Ishikawa (cell line): ENCODE data around the gene VEZF1.
A peak's percentile ranks its signal among the peaks of the same experiment; 100 is the strongest.

Experiments used
- CEBPB ChIP-seq: IDR thresholded peaks from 2 replicates; pipeline ENCODE4 v1.6.1; 2012
- CREB1 ChIP-seq: IDR thresholded peaks from 2 replicates; pipeline ENCODE4 v1.6.1; 2012; ENCODE audit warnings: low read depth
- EGR1 ChIP-seq: IDR thresholded peaks from 2 replicates; pipeline ENCODE4 v1.6.1; 2012
- EP300 ChIP-seq: IDR thresholded peaks from 2 replicates; pipeline ENCODE4 v1.6.1; 2012; ENCODE audit warnings: borderline replicate concordance
- FOXM1 ChIP-seq: IDR thresholded peaks from 2 replicates; pipeline ENCODE4 v1.6.1; 2012; ENCODE audit warnings: low read depth, borderline replicate concordance
- NFIC ChIP-seq: IDR thresholded peaks from 2 replicates; pipeline ENCODE4 v1.6.1; 2012
- RAD21 ChIP-seq: IDR thresholded peaks from 2 replicates; pipeline ENCODE4 v1.6.1; 2012; ENCODE audit warnings: low read depth
- TAF1 ChIP-seq: IDR thresholded peaks from 2 replicates; pipeline ENCODE4 v1.6.1; 2012; ENCODE audit warnings: low read depth, mild to moderate bottlenecking
- TCF12 ChIP-seq: IDR thresholded peaks from 2 replicates; pipeline ENCODE4 v1.6.1; 2012; ENCODE audit warnings: low read depth
- TEAD4 ChIP-seq: IDR thresholded peaks from 2 replicates; pipeline ENCODE4 v1.6.1; 2012
- YY1 ChIP-seq: IDR thresholded peaks from 2 replicates; pipeline ENCODE4 v1.6.1; 2012; ENCODE audit warnings: low read depth
- ZBTB7A ChIP-seq: IDR thresholded peaks from 2 replicates; pipeline ENCODE4 v1.6.1; 2012; ENCODE audit warnings: low read depth
- TF ChIP-seq, protein P1 (sequence below): IDR thresholded peaks from 2 replicates; pipeline ENCODE4 v1.6.1; 2012; ENCODE audit warnings: low read depth, mild to moderate bottlenecking
- TF ChIP-seq, protein P2 (sequence below): IDR thresholded peaks from 2 replicates; pipeline ENCODE4 v1.6.1; 2012
- TF ChIP-seq, protein P3 (sequence below): IDR thresholded peaks from 2 replicates; pipeline ENCODE4 v1.6.1; 2012

VEZF1 gene

DNA sequence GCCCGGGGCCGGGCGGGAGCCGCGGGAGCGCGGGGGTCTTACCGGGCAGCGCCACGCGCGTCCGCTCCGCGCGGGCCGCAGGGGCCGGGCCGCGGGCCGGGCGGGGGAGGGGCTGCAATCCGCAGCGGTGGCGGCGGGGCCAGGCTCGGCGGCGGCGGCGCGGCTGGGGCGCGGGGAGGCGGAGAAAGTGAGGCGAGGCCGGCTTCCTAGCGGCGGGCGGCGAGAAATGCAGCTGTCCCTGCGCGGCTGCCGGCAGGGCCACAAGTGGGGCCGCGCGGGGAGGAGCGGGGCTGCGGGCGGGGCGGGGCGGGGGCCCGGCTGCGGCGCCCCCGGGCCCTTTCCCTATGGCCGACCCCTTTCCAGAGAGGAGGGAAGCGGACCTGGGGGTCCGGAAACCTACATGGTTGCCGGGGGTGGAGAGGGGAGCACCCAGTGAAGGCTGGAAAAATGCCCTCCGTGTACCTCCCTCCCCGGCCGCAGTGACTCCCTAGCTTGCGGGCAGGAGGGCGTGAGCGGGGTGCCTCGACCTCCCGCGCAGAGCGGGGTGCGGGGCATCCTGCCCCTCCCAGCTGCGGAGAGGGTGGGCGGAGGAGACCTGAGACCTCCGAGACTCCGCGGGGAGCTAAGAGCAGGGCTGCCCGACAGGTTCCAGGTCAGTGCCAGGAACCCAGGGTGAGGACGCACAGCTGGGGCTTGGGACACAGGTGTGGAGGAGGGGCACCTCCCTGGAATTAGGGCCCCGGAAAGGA, 32.7 kb downstream of the VEZF1 start, which contains the start of gene CUEDC1:
Gene CUEDC1, minus strand, starts transcription at position 230 of the 749 bp plus-strand sequence. CDS start 69,848 bp downstream, outside the sequence.
- TF ChIP-seq NFIC (peak; percentile 86), ZBTB7A (peak; percentile 91), CREB1 (no peak), TCF12 (peak; percentile 94), FOXM1 (peak; percentile 65; the same call in 1 of the 2 replicates), YY1 (no peak), CEBPB (no peak), EGR1 (peak; percentile 66), RAD21 (peak; percentile 19; the same call in 1 of the 2 replicates), TEAD4 (peak; percentile 47), TAF1 (peak; percentile 46), EP300 (peak; percentile 88)
- TF ChIP-seq, protein P1, sequence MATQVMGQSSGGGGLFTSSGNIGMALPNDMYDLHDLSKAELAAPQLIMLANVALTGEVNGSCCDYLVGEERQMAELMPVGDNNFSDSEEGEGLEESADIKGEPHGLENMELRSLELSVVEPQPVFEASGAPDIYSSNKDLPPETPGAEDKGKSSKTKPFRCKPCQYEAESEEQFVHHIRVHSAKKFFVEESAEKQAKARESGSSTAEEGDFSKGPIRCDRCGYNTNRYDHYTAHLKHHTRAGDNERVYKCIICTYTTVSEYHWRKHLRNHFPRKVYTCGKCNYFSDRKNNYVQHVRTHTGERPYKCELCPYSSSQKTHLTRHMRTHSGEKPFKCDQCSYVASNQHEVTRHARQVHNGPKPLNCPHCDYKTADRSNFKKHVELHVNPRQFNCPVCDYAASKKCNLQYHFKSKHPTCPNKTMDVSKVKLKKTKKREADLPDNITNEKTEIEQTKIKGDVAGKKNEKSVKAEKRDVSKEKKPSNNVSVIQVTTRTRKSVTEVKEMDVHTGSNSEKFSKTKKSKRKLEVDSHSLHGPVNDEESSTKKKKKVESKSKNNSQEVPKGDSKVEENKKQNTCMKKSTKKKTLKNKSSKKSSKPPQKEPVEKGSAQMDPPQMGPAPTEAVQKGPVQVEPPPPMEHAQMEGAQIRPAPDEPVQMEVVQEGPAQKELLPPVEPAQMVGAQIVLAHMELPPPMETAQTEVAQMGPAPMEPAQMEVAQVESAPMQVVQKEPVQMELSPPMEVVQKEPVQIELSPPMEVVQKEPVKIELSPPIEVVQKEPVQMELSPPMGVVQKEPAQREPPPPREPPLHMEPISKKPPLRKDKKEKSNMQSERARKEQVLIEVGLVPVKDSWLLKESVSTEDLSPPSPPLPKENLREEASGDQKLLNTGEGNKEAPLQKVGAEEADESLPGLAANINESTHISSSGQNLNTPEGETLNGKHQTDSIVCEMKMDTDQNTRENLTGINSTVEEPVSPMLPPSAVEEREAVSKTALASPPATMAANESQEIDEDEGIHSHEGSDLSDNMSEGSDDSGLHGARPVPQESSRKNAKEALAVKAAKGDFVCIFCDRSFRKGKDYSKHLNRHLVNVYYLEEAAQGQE, result no peak
- TF ChIP-seq, protein P2, sequence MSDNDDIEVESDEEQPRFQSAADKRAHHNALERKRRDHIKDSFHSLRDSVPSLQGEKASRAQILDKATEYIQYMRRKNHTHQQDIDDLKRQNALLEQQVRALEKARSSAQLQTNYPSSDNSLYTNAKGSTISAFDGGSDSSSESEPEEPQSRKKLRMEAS, result peak; percentile 36; the same call in 1 of the 2 replicates
- TF ChIP-seq, protein P3, sequence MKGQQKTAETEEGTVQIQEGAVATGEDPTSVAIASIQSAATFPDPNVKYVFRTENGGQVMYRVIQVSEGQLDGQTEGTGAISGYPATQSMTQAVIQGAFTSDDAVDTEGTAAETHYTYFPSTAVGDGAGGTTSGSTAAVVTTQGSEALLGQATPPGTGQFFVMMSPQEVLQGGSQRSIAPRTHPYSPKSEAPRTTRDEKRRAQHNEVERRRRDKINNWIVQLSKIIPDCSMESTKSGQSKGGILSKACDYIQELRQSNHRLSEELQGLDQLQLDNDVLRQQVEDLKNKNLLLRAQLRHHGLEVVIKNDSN, result peak; percentile 19; the same call in 1 of the 2 replicates

DNA sequence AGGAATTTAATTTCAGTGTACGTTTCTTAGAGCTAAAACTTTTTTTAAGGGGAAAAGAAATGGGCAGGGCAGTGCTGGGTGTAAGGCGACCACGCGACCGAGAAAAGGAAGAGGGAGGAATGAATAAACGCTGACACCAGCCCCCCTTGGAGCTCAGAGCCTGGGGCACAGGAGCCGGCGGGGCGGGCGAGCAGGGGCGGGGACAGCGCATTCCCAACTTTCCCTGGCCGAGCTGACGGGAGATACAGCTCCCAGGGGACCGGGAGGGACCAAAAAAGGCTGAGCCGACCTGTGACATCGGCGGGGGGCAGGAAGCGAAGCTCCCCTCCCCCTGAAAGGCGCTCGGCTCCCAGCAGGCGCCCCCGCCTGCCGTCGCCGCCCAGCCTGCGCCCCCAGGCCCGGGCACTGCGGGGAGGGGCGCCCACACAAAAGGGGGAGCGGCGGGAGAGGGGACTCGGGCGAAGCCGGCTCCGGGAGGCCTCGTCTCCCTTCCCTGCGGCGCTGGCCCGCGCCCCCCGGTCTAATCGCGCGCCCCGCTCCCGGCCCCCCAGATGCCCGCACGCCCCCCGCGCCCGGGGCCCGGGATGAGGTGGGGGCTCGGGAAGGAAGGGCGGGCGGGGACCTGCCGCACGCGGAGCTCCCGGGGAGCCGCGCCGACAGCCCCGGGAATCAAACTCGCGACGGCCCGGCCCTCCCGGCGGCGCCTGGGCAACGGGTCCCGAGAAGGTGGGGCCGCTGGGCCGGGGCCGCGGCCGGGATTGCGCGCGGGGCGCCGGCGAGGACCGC, 33.5 kb downstream of the VEZF1 start:
- TF ChIP-seq TCF12 (peak; percentile 75), CREB1 (no peak), ZBTB7A (peak; percentile 91; the same call in 1 of the 2 replicates), TAF1 (no peak; the same call in 1 of the 2 replicates), NFIC (peak; percentile 37; the same call in 1 of the 2 replicates), YY1 (no peak), RAD21 (no peak), EP300 (peak; percentile 73), EGR1 (peak; percentile 63; the same call in 1 of the 2 replicates)
- TF ChIP-seq, protein P1, result no peak
- TF ChIP-seq, protein P2, result peak; percentile 26; the same call in 1 of the 2 replicates
- TF ChIP-seq, protein P3, result no peak

DNA sequence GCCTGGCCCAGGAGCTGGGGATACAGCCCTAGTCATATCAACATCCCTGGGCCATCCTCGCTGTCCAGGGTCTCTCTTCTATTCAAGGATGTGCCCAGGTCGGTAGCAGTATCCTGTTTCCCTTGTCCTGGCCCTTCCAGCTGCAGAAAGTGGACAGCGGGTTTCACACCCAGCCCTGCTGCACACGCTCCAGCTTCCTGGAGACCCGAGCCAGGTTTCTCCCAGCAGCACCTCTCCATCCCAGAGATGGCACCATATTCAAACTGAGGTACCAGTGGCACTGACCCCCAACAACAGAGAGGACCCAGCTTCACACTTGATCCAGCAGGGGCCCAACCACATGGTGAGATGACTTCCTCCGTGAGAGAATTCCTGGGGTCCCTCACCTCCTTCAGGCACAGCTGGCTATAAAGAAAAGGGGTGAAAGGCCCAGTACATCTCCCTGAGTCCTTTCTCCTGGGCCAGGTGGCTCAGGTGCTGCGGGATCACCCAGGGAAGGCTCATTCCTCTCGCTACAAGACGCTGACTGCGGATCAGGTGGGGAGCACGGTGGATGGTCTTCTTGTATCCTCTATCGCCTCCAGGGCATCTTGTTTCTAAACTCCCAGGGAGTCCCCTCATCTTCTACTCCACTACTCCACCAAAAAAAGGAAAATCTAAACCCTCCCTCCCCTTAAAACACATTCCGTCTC, 34.2 kb downstream of the VEZF1 start:
- TF ChIP-seq TEAD4, result no peak
- TF ChIP-seq TCF12, result no peak
- TF ChIP-seq, protein P2, result no peak
- TF ChIP-seq EP300, result no peak
- no peak for TF ChIP-seq FOXM1
- TF ChIP-seq, protein P1, result no peak
- no peak for TF ChIP-seq ZBTB7A
- no peak for TF ChIP-seq CREB1
- TF ChIP-seq, protein P3, result no peak
- TF ChIP-seq CEBPB, result no peak
- no peak for TF ChIP-seq TAF1
- no peak for TF ChIP-seq NFIC
- TF ChIP-seq YY1, result no peak
- no peak for TF ChIP-seq RAD21
- no peak for TF ChIP-seq EGR1
